Stimulated activated CD4-positive, alpha-beta T cell treated with anti-CD3 and anti-CD28 coated beads, Interleukin-1b, Interleukin-23, amount 100 ng/mL, for 24 hours (primary cell): ENCODE data around the gene SIRT5.
A peak's percentile ranks its signal among the peaks of the same experiment; 100 is the strongest.

ENCODE experiments used
- DNase-seq, 4 experiments: peaks; one replicate each; pipeline ENCODE4 v3.0.0-alpha.2; 2020; ENCODE audit warnings: low read depth in 4 of 4, low spot score in 1 of 4

SIRT5 gene

GRCh38 chr6:13586603-13587542 lies 12.5 kb downstream of the SIRT5 start:
- DNase-seq: no peak

- no peak for DNase-seq
Measured at GRCh38 chr6:13589801-13590200, 15.4 kb downstream of the SIRT5 start.

DNA sequence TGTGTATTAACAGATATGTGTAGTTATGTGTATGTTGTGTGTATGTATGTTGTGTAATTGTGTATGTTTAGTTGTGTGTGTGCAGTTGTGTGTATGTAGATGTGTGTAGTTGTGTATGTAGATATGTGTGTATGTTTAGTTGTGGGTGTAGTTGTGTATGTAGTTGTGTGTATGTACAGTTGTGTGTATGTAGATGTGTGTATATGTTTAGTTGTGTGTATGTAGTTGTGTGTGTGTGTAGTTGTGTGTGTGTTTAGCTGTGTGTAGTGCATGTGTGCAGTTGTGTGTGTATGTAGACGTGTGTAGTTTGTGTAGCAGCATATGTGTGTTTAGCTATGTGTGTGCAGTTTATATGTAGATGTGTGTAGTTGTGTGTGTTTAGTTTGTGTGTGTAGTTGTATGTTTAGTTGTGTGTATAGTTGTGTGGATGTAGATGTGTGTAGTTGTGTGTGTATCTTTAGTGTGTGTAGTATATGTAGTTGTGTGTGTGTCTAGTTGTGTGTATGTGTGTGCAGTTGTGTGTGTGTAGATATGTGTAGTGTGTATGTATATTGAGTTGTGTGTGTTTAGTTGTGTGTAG lies 16.3 kb downstream of the SIRT5 start:
- DNase-seq: no peak

DNA sequence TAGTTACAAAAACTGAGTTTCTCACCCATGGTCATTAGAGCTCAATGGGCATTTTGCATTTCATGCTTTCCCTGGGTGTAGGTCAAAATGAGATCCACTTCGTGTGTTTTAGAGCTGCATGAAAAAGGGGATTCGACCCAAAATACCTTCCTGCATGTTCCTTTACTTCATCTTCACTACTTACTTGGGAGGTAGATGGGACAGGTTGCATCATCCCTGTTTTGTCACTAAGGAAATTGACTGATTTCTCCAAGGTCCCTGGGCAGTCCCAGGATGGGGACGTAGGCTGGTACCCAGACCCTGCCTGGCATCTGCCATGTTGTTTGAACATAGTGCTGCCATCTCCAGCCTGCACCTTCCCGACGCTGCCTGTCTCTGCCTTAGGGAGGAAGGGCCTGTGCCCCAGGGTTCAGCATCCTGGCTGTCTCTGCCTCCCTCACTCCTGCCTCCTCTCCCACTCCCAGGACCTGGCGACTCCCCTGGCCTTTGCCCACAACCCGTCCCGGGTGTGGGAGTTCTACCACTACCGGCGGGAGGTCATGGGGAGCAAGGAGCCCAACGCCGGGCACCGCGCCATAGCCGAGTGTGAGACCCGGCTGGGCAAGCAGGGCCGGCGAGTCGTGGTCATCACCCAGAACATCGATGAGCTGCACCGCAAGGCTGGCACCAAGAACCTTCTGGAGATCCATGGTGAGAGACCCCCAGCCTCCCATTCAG lies 17.0 kb downstream of the SIRT5 start:
- DNase-seq: no peak

GRCh38 chr6:13593103-13593502 lies 18.7 kb downstream of the SIRT5 start:
- DNase-seq: no peak

GRCh38 chr6:13593720-13594119 lies 19.3 kb downstream of the SIRT5 start:
- no peak for DNase-seq

- DNase-seq: no peak
Measured at GRCh38 chr6:13597073-13597472, 22.7 kb downstream of the SIRT5 start.

DNA sequence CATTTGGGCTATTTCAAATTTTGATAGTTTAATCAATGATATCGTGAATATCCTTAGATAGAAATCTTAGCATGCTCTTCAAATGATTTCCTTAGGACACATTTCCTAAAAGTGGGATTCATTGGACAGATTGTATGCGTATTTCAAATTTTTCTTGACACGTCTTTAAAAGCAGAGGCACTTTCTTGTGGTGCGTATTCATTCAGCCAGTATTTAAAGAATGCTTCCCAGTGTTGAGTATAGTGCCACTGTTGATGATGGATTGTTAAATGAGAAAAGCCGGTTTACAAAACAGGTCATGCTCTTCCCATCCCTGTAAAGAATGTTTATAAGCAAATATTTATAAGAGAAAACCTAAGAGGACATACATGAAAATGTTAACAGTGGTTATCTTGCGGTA lies 25.6 kb downstream of the SIRT5 start:
- no peak for DNase-seq

- DNase-seq: no peak
Measured at GRCh38 chr6:13604135-13604534, 29.7 kb downstream of the SIRT5 start.

DNA sequence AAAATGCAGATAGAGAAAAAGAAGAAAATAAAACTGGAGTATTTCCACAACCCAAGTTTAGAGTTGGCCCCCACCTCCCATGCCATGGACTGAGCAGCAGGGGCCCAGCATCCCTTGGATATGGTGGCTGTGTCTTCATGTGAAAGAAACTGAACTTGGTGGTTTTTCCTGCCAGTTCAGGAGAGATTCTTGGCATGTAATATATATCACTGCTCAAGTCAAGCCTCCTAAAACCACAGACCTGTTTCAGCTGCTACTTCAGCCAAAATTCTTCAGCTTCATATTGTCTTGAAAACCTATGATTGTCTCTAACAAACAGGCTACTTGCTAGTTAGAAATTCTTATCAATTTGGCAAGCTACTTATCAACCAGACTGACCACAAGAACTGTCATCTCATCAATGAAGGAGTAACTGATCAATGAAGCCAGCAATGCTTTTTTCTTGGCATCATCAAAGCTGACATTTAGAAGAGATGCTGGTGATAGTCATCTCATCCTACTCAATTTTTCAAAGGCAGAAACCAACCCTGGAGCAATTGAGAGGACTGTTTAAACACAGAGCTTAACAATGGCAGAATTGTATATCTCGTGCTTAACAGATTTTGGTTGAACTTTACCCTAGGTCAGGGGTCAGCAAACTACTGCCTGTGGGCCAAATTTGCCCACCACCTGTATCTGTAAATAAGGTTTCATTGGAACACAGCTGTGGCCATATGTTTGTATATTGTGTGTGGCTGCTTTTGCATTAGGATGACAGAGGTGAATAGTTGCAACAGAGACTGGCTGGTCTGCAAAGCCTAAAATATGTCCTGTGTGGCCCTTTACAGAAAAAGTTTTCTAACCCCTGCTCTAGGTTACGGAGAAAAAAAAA lies 30.4 kb downstream of the SIRT5 start:
- no peak for DNase-seq

GRCh38 chr6:13605634-13606033 lies 31.2 kb downstream of the SIRT5 start:
- no peak for DNase-seq

DNA sequence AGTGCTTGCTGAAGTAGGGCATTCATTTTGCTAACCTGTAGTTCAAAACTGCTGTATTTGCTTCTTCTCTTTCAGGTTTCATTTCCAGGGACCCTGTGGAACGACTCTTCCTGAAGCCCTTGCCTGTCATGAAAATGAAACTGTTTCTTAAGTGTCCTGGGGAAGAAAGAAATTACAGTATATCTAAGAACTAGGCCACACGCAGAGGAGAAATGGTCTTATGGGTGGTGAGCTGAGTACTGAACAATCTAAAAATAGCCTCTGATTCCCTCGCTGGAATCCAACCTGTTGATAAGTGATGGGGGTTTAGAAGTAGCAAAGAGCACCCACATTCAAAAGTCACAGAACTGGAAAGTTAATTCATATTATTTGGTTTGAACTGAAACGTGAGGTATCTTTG lies 37.3 kb downstream of the SIRT5 start:
- no peak for DNase-seq

DNA sequence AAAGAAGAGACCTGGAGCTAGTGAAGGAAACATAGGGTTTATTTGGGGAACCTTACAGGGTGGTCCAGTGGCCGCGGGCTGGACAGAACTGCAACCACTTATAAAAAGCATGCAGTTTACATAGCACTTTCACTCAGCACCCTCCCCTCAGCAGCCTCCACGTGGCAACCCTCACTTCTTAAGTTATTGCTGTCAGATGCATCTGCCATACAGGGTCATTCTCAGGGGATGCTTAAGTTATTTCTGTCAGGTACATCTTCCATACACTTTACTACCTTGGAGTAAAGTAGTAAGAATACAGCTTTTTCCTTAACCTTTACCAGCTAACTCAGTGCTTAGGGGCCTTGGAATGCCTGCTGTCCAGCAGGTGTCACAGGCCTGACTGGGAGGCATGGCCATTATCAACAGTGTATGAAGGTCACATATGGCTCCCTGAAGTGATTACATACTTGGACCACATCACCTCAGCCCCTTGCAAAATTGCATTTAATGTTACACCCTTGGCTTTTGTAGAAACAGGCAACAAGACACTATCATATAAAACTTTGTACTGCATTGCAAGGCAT lies 38.7 kb downstream of the SIRT5 start:
- DNase-seq: no peak

DNA sequence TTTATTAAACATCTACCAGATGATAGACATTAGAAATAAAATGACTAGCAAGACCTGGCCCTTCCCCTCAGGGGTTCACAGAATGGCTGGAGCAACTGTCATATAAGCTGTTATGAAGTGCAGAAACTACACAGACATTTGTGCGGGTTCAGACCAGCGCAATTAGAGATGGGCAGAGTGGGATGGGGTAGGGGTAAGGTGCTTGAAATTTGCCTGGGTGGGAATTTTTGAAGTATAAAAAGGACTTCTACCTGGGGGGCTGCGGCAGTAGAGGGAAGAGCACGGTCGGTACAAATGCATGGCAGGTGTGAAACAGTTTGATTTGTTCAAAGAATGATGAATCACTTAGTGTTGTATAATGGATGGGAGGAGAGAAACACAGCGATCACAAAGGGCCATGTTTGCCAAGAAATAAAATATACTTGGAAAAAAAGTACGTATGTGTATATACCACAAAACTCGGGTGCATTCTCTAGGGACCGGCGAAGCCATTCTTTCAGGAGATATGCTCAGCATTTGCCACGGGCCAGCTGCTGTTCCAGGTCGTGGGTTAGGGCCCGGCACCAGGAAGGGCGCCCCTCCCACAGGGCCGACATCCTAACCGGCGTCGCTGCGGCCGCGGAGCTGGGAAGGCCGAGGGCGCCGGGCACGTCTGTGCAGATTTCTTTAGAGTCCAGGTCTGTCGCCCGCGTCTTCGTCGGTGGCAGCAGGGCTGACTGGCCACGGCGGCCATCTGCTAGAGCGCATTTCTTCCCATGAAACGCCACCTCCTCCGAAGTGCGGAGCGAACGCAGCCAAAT lies 39.9 kb downstream of the SIRT5 start:
- DNase-seq: peak in 2 of 4 experiments; percentile 15 to 25

DNA sequence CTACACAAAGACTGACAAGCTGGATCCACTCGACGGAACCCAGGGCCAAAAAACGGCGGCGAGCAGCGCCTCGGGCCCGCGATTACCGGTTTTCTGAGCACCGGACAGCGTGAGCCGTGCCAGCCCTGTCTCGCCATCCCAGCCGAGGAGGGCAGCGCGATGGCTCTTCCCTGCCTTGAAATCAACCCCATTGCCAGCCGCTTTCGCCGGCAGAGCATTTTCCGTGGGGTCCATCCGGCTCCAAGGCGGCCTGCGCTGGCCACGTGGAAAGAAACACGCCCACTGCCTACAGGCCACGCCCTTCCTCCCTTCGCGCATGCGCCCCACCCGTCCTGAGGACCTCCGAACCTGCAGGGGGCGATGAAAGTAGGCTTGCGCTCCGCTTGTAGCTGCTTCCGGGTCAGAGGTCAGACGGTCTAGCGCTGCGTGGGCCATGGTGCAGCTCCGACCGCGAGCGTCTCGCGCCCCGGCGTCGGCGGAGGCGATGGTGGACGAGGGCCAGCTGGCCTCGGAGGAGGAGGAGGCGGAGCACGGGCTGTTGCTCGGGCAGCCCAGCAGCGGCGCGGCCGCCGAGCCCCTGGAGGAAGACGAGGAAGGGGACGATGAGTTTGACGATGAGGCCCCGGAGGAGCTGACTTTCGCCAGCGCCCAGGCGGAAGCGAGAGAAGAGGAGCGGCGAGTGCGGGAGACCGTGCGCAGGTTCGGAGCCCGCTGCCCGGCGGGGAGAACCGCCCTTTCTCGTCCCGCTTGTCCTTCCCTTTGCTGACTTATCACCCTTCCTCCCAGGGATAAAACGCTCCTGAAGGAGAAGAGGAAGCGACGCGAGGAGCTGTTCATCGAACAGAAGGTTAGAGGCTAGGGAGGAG lies 40.8 kb downstream of the SIRT5 start, which contains the start of gene NOL7:
Gene NOL7, plus strand, starts transcription at position 410 of the 866 bp plus-strand sequence. Its CDS starts 24 bp downstream, at position 434.
- DNase-seq: peak; percentile 97 to 99 (median 98)

DNA sequence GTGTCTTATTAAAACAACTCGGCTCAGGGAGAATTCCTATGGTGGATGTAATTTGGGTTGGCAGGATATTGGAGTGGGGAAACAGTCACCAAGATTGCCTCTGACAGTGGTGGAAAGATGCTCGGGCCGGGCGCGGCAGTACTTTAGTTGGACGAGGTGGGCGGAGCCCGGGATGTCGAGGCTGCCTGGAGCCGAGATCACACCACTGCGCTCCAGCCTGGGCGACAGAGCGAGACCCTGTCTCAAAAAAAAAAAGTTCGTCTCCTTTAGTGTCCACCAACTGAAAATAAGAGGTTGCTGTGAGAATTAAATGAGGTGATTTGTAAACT lies 41.4 kb downstream of the SIRT5 start:
- DNase-seq: peak in 3 of 4 experiments; percentile 15 to 32 (median 23)

- DNase-seq: no peak
Measured at GRCh38 chr6:13617066-13617465, 42.7 kb downstream of the SIRT5 start.

DNA sequence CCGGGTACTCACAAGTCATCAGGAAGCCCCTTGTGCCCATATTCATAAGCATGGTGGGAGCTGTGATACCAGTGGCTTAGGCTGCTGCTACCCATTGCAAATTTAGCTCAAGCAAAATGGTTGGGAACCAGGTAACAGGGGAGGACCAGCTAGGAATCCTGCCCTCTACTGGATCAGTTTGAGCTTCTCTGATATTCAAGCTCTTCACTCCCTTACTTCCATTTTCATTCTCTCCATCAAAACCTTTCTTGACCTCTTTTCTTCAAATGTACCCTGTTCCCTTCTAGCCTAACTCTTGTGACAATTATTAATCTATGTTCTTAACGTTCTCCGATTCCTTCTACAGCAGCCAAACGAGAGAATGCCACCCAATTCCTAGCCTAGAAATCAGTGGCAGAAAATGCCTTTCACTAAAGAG lies 50.5 kb downstream of the SIRT5 start:
- no peak for DNase-seq
